K562 (cell line): ENCODE data around the gene PARP15. TPM values are rescaled to one million over a fixed set of nuclear protein-coding genes. Genes with fewer than 3 reads are reported as not detected.

ENCODE experiments used
- FOXM1 ChIP-seq, 2 experiments: fragments of 450-650 bp in 1 of 2; sonication (generic) in 1 of 2; formaldehyde crosslinking in 1 of 2; IDR thresholded peaks; 2 replicates each; pipeline versions ENCODE4 v1.6.1 to v1.9.0; 2017 to 2022; ENCODE audit warnings: low read depth in 2 of 2, mild to moderate bottlenecking in 2 of 2, missing genetic modification reagents in 1 of 2, moderate library complexity in 1 of 2
- MTA2 ChIP-seq: fragments of 450-650 bp; IDR thresholded peaks from 2 replicates; pipeline ENCODE4 v1.6.1; 2016; ENCODE audit warnings: low read depth
- MTA3 ChIP-seq: fragments of 450-650 bp; formaldehyde crosslinking; IDR thresholded peaks from 2 replicates; pipeline ENCODE4 v1.6.1; 2017; ENCODE audit warnings: mild to moderate bottlenecking, borderline replicate concordance
- NRF1 ChIP-seq, 2 experiments: fragments of 450-650 bp; IDR thresholded peaks in 1 of 2; conservative IDR thresholded peaks in 1 of 2; 2 replicates each; pipeline ENCODE4 v1.6.1; 2014; ENCODE audit warnings: mild to moderate bottlenecking in 2 of 2
- PURB ChIP-seq: sonication (generic); formaldehyde crosslinking; IDR thresholded peaks from 2 replicates; pipeline ENCODE4 v1.9.0; 2021; ENCODE audit warnings: low read depth, mild to moderate bottlenecking, missing genetic modification reagents
- SLC30A9 ChIP-seq: fragments of 250-450 bp; sonication (Bioruptor Pico); IDR thresholded peaks from 2 replicates; pipeline ENCODE4 v1.8.0; 2022; ENCODE audit warnings: mild to moderate bottlenecking, moderate library complexity
- STAG1 ChIP-seq: sonication (generic); formaldehyde crosslinking; IDR thresholded peaks from 2 replicates; pipeline ENCODE4 v1.5.0; 2020; ENCODE audit warnings: missing genetic modification reagents, borderline replicate concordance
- YY1 ChIP-seq, 3 experiments: IDR thresholded peaks; 2 replicates each; pipeline ENCODE4 v1.6.1; 2011; ENCODE audit warnings: low read length in 2 of 3, mild to moderate bottlenecking in 2 of 3, moderate library complexity in 2 of 3, borderline replicate concordance in 1 of 3, control low read depth in 1 of 3, low read depth in 1 of 3; ENCODE audit not compliant: insufficient read depth in 3 of 3, insufficient replicate concordance in 2 of 3, control insufficient read depth in 1 of 3, insufficient read length in 1 of 3; ENCODE audit errors: extremely low read depth in 1 of 3
- ZNF24 ChIP-seq: fragments of 450-650 bp; IDR thresholded peaks from 2 replicates; pipeline ENCODE4 v1.6.1; 2016
- polyA plus RNA-seq, 8 experiments: library from polyadenylated mRNA; depleted of rRNA in 4 of 8; stranded (reverse) in 5 of 8; unstranded in 3 of 8; fragments of >200 nt; fragmentation: Nextera tagmentation in 2 of 8; fragmentation: Illumina TruSeq in 1 of 8; extraction: Ambion mirVana in 2 of 8; extraction: Trizol in 1 of 8; gene quantifications; 2 replicates each; pipeline versions ENCODE4 v1.2.1 to v1.2.3, GENCODE V29; 2011 to 2014; ENCODE audit warnings: inconsistent platforms in 1 of 8, missing spikeins in 1 of 8
- total RNA-seq, 7 experiments: library from RNA; depleted of rRNA in 6 of 7; stranded (reverse); fragments of >200 nt in 6 of 7; fragmentation: Illumina TruSeq in 2 of 7; extraction: Trizol in 2 of 7; gene quantifications; 2 replicates each; pipeline versions ENCODE4 v1.2.1 to v1.2.3, GENCODE V29; 2011 to 2021; ENCODE audit warnings: low replicate concordance in 1 of 7
- TF ChIP-seq, protein P1 (sequence below): fragments of 450-650 bp; formaldehyde crosslinking; IDR thresholded peaks from 2 replicates; pipeline ENCODE4 v1.4.0; 2020; ENCODE audit warnings: mild to moderate bottlenecking, moderate library complexity

PARP15 gene
- total and polyA plus RNA-seq, 9 of the 15 experiments (the other 6 are each of a cell fraction or from before 2014, with no cell fraction given) = 0.05 to 0.40 (median 0.13) TPM

DNA sequence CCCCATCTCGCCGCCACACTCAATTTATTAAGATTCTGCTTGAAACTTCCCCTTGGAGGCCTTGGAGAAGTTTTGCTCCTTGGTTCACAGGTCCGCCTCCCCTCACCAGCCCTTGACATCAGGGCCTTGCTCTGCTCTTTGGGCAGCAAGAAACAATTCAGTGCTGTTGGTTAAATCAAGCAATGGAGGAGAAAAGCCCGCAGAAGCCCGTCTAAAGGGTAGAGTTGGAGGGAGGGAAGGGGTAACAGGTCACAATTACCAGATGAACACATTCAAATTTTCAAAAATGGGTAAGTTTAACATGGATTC lies 13.8 kb upstream of the PARP15 start (continued):
- no peak for TF ChIP-seq FOXM1 (IDR thresholded peaks at IDR 0.05; ENCODE audit: low read depth)
- no peak for TF ChIP-seq FOXM1 (CRISPR knock-in tag; IDR thresholded peaks at IDR 0.05; ENCODE audit: low read depth)
- TF ChIP-seq YY1 (IDR thresholded peaks at IDR 0.05; ENCODE audit: borderline replicate concordance in 1 of 3, control insufficient read depth in 1 of 3, extremely low read depth in 1 of 3, insufficient read depth in 3 of 3, insufficient read length in 1 of 3, insufficient replicate concordance in 2 of 3, low read depth in 1 of 3, low read length in 2 of 3) = no peak
- TF ChIP-seq ZNF24 = no peak
- TF ChIP-seq STAG1 = no peak
- TF ChIP-seq MTA2 = no peak
- TF ChIP-seq MTA3 = no peak
- no peak for TF ChIP-seq SLC30A9 (CRISPR knock-in tag)
- TF ChIP-seq NRF1 (conservative IDR thresholded peaks at IDR 0.05 in 1 of 2, IDR thresholded peaks at IDR 0.05 in 1 of 2) = no peak
- TF ChIP-seq, protein P1, sequence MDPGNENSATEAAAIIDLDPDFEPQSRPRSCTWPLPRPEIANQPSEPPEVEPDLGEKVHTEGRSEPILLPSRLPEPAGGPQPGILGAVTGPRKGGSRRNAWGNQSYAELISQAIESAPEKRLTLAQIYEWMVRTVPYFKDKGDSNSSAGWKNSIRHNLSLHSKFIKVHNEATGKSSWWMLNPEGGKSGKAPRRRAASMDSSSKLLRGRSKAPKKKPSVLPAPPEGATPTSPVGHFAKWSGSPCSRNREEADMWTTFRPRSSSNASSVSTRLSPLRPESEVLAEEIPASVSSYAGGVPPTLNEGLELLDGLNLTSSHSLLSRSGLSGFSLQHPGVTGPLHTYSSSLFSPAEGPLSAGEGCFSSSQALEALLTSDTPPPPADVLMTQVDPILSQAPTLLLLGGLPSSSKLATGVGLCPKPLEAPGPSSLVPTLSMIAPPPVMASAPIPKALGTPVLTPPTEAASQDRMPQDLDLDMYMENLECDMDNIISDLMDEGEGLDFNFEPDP (CRISPR knock-in tag) = no peak
- TF ChIP-seq PURB (CRISPR knock-in tag) = no peak
